HG03045 (cell line): ENCODE measurements around the gene NET1.

Experiments used
- ATAC-seq: cut with Tn5 transposase; IDR thresholded peaks from one replicate; pipeline ENCODE4 v1.9.1; 2021; ENCODE audit warnings: mild to moderate bottlenecking, moderate library complexity; ENCODE audit not compliant: unreplicated experiment

NET1 gene

GRCh38 chr10:5479481-5480161 lies 67.3 kb downstream of the NET1 start:
- ATAC-seq = no peak

- ATAC-seq = no peak
Measured at GRCh38 chr10:5480162-5480941, 68.0 kb downstream of the NET1 start.

- no peak for ATAC-seq
Measured at GRCh38 chr10:5481121-5481520, 68.8 kb downstream of the NET1 start.

GRCh38 chr10:5482016-5482415 lies 69.7 kb downstream of the NET1 start:
- no peak for ATAC-seq

- no peak for ATAC-seq
Measured at GRCh38 chr10:5484205-5484604, 71.8 kb downstream of the NET1 start.

GRCh38 chr10:5485290-5485689 lies 72.9 kb downstream of the NET1 start:
- no peak for ATAC-seq

- ATAC-seq = no peak
Measured at GRCh38 chr10:5485948-5486852, 73.8 kb downstream of the NET1 start.

- no peak for ATAC-seq
Measured at GRCh38 chr10:5486853-5487235, 74.5 kb downstream of the NET1 start.

GRCh38 chr10:5488272-5489161 lies 76.2 kb downstream of the NET1 start:
- no peak for ATAC-seq

GRCh38 chr10:5490032-5490431 lies 77.7 kb downstream of the NET1 start:
- no peak for ATAC-seq

- ATAC-seq = no peak
Measured at GRCh38 chr10:5490698-5491464, 78.5 kb downstream of the NET1 start.

GRCh38 chr10:5491477-5491876 lies 79.1 kb downstream of the NET1 start:
- no peak for ATAC-seq

GRCh38 chr10:5492322-5492855 lies 80.0 kb downstream of the NET1 start:
- ATAC-seq = no peak

GRCh38 chr10:5492929-5493576 lies 80.7 kb downstream of the NET1 start:
- ATAC-seq = no peak

GRCh38 chr10:5493691-5494090 lies 81.3 kb downstream of the NET1 start:
- ATAC-seq = no peak

GRCh38 chr10:5494611-5495010 lies 82.3 kb downstream of the NET1 start:
- no peak for ATAC-seq

- ATAC-seq = no peak
Measured at GRCh38 chr10:5496261-5497250, 84.2 kb downstream of the NET1 start.

GRCh38 chr10:5497289-5497688 lies 84.9 kb downstream of the NET1 start:
- no peak for ATAC-seq
